HEK293T (cell line): ENCODE results near the gene OR5W2.
"Not testable (repeated sequence)": the region's sequence is repeated elsewhere in the genome, so short reads cannot be mapped to it uniquely, and the experiment has no call there.

ENCODE experiments used
- BHLHE40 ChIP-seq: fragments of 450-650 bp; IDR thresholded peaks from 2 replicates; pipeline ENCODE4 v1.6.1; 2016; ENCODE audit warnings: mild to moderate bottlenecking, moderate library complexity, borderline replicate concordance
- FOXA1 ChIP-seq: fragments of 450-650 bp; IDR thresholded peaks from 2 replicates; pipeline ENCODE4 v1.6.1; 2016; ENCODE audit warnings: mild to moderate bottlenecking
- FOXK2 ChIP-seq: fragments of 450-650 bp; IDR thresholded peaks from 2 replicates; pipeline ENCODE4 v1.6.1; 2016; ENCODE audit warnings: mild to moderate bottlenecking
- FOXM1 ChIP-seq: fragments of 450-650 bp; IDR thresholded peaks from 2 replicates; pipeline ENCODE4 v1.6.1; 2017; ENCODE audit warnings: mild to moderate bottlenecking, borderline replicate concordance
- HDGF ChIP-seq: fragments of 450-650 bp; IDR thresholded peaks from 2 replicates; pipeline ENCODE4 v1.6.1; 2017; ENCODE audit warnings: antibody characterized with exemption, borderline replicate concordance
- LEF1 ChIP-seq: fragments of 450-650 bp; IDR thresholded peaks from 2 replicates; pipeline ENCODE4 v1.6.1; 2017; ENCODE audit warnings: mild to moderate bottlenecking, borderline replicate concordance
- NFRKB ChIP-seq: fragments of 450-650 bp; IDR thresholded peaks from 2 replicates; pipeline ENCODE4 v1.6.1; 2016; ENCODE audit warnings: mild to moderate bottlenecking, moderate library complexity
- PKNOX1 ChIP-seq: fragments of 450-650 bp; IDR thresholded peaks from 2 replicates; pipeline ENCODE4 v1.6.1; 2016
- SP1 ChIP-seq: fragments of 450-650 bp; IDR thresholded peaks from 2 replicates; pipeline ENCODE4 v1.6.1; 2017
- SUZ12 ChIP-seq: fragments of 450-650 bp; IDR thresholded peaks from 2 replicates; pipeline ENCODE4 v1.6.1; 2016; ENCODE audit warnings: mild to moderate bottlenecking
- TARDBP ChIP-seq: fragments of 450-650 bp; IDR thresholded peaks from 2 replicates; pipeline ENCODE4 v1.6.1; 2016
- ZNF384 ChIP-seq: fragments of 450-650 bp; IDR thresholded peaks from 2 replicates; pipeline ENCODE4 v1.6.1; 2016

GRCh38 chr11:55872731-55873130 lies 41.7 kb downstream of the OR5W2 start:
- not testable (repeated sequence) for TF ChIP-seq ZNF384, HDGF, NFRKB, SUZ12, FOXA1, SP1, FOXM1, PKNOX1, BHLHE40, TARDBP, LEF1, FOXK2
